ENCODE data around the gene ADTRP. TPM values are rescaled to one million over a fixed set of nuclear protein-coding genes. Genes with fewer than 3 reads are reported as not detected.

Gene ADTRP
- total RNA-seq, 1 experiment from 2014 or later = 0.74 TPM

- no peak for DNase-seq (ENCODE audit: low spot score)
Measured at GRCh38 chr6:11756292-11756691, 22.3 kb downstream of the ADTRP start.

DNA sequence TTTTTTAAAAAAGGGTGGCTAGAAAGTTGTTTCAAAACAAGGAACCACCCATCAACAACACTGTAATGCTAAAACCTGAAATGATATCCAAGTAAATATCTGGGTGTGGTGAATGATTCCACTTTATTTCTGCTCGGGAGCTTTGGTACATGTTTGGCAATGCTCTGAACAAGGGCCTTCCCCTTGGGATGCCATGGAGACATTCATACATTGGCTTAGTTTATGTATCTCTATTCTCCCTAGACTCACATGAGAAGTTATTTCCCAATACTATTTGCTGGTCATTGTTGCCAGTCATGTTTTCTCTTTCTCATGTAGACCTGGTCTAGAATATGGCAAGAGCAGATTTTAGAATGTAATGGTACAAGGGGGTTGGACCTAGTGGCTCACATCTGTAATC lies 22.9 kb downstream of the ADTRP start:
- DNase-seq (ENCODE audit: low spot score) = no peak

- no peak for DNase-seq (ENCODE audit: low spot score)
Measured at GRCh38 chr6:11754625-11755271, 23.9 kb downstream of the ADTRP start.

DNA sequence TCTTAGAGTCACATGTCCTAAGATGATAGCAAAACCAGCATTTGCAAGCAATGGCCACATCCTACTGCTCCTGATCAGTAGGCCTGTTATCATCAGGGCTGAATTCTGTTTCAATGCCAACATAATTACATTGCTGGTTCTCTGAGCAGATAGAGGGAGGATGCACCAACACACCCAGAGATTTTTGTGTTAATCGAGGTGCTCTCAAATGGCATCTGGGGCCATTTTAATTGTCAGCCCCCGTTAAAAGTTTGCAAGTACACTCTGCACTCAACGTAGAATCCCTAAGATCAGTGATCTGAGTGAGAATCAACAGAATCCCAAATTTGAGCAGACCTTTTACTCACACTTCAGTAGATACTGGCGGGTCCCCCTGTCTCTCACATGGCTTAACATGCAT lies 24.8 kb downstream of the ADTRP start:
- DNase-seq (ENCODE audit: low spot score) = no peak

DNA sequence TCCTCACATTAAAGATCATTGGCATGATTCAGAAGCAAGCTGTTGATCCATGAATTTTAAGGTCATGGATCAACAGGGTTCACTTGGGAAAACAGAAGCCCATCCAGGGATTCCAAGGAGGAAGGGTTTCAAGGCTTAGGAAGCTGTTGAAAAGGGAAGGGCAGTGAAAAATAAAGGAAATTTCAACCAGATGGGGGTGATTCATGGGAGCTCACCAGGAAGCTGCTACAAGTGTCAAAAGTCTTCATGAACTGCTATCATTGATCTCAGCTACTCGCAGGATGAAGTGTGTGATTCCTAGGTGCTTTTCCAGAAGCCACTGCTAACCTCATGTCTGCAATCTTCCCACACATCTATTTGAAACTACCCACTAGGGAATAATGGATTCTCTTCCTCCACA lies 26.2 kb downstream of the ADTRP start:
- no peak for DNase-seq (ENCODE audit: low spot score)

GRCh38 chr6:11750682-11751081 lies 27.9 kb downstream of the ADTRP start:
- no peak for DNase-seq (ENCODE audit: low spot score)

DNA sequence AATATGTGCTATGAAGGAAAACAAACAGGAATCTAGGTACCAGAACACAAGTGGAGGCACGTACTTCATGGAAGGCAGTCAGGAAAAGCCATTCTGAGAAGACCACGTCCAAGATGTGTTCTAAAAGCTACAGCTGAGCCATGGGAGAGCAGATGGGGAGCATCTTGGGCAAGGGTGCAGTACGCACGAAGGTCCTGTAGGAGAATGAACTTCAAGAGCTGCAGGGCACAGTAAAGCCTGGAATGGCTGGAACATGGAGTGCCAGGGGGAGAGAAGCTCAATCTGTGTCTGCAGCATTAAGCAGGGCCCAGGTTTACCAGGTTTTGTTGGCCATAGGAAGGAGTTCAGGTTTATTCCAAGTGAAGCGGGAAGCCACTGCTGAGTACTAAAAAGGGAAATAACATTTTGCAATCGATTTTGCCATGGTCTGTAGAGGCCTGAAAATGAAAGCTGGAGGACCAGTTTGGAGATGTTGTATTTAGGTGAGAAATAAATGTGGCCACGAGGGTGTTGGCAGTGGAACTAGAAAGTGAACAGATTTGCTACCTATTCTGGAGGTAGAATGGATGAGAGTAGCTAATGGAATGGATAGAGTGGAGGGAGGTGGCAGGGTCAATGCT lies 29.9 kb downstream of the ADTRP start:
- DNase-seq (ENCODE audit: low spot score) = no peak

- no peak for DNase-seq (ENCODE audit: low spot score)
Measured at GRCh38 chr6:11747021-11747420, 31.6 kb downstream of the ADTRP start.

DNA sequence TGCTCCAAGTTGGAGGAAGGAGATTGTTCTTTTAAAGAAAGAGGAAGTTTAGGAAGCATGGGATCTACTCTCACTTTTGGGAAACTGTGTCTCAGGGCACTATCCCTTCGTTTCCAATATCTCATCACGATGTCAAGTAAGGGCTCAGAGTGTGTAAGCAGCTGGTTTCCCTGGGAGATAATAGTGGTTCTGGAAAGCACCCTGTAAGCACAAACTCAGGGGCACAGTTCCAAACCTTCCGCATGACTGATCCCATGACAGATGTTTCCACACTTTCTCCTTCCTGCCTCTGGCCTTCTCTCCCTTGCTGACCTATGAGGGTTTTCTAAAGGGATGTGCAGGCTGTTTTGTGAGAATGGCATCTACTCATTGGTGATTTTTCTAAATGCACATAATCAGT lies 33.9 kb downstream of the ADTRP start:
- DNase-seq (ENCODE audit: low spot score) = no peak

DNA sequence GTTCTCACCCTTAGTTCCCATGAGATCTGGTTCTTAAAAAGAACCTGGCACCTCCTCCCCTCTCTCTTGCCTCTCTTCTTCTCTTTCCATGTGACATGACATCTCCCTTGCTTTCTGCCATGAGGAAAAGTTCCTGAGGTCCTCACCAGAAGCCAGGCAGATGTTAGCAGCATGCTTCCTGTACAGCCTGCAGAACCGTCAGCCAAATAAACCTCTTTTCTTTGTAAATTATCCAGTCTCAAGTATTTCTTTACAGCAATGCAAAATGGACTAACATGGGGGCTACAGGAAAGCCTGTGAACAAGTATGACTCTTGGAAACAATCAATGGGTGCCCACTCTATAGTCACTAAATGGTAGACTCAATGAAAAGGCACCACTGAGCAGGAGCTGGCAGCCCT lies 34.5 kb downstream of the ADTRP start:
- no peak for DNase-seq (ENCODE audit: low spot score)

GRCh38 chr6:11740875-11741274 lies 37.7 kb downstream of the ADTRP start:
- DNase-seq (ENCODE audit: low spot score) = no peak

DNA sequence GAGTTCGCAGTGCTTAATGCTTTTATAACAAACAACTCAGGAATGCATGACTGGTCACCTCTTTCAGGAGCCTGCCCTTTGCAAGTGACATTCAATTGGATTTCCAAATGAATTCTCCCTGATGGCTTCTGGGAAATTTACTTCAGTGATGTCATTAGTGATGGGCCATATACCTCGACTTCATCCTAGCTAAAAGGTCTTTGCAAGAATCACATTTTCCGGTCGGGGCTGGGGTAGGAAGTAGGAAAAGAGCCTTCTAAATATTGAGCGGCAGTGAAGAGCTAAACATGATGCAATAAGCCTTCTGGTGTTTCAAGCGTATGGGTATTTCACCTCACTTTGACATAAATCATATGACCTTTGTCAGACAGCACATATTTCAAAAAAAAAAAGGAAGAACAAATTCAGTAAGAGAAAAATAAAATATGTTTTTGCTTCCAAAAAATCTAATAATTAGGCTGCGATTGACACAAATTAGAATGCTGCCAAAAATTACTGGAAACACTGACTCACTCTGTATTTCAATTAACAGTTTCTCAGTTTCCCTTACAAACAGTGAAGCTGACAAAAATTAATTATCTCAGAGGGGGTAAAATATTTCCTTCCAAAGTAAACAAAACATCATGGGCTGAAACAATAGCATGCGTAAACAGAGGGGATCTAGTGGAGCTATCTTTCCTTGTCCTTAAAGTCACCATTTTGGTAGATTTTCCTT lies 39.8 kb downstream of the ADTRP start:
- no peak for DNase-seq (ENCODE audit: low spot score)

DNA sequence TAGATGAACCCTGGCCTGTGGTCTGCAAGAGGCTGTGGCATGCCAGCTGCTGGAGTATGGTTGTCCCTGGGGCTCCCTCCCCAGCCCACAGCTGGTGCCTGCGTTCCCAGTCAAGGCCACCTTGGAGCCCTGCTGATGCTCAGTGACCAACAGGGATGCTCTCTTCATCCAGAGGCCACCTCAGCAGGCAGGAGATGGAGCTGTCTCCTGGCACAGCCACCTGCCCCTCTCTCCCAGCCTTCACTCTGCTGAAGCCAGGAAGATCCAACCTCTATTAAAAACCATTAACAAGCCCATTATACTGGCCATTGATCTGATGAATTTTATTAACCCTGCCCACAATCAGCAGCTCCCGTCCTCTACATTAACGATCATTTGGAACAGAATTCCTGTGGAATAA lies 40.4 kb downstream of the ADTRP start:
- DNase-seq (ENCODE audit: low spot score) = no peak

DNA sequence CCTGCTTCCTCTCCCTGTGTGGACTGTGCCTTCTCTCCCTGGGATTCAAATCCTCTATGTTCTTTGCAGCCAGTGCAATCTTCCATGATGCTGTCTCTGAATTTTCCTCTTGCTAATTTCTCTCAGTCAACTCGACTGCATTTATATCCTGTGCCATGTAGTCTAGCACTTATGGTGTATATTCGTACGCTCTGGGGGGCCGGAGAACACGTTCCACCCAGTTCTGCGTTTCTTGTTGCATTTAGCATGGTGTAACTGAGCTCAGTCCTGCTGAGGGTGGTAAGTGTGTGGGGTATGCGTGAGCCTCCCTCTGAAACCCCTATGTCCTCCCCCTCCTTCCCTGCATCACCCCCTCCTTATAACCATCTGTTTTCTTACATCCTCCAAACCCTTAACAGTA lies 42.0 kb downstream of the ADTRP start:
- DNase-seq (ENCODE audit: low spot score) = no peak

DNA sequence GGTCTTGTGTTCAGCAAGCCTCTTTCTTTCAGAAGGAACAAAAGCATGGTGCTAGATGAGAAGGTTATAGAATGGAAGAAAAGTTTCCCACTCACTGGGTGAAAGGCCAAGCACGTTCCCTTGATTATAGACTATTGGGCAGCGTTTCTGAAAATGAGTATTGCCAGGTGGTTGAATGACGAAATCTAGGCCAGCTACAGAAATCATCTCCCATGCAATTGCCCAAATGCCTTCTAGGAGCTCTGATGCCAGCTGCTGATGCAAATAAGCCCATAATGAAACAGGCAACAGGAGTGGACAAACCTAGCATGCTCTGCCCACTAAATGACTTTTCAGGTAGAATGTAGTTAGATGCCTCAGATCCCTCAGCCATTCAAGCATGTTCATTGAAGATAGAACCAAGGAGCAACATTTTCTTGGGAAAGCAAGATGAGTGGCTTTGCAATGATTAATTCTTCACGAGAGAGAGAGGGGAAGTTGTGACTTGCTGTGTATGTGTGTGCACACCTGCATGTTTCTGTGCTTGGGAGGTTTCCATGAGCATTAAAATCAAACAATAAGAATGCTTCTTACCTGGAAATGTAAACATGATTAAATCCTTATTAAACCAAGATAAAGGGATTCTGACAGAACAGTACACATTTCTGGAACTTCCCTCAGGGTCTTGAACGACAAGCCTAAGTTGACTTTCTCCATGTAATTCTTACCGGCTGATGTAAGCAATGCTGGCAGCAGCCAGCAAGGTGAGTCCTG lies 43.6 kb downstream of the ADTRP start:
- no peak for DNase-seq (ENCODE audit: low spot score)

- peak; percentile 13 for DNase-seq (ENCODE audit: low spot score)
Measured at GRCh38 chr6:11732036-11732631, 46.5 kb downstream of the ADTRP start.

GRCh38 chr6:11731423-11731822 lies 47.2 kb downstream of the ADTRP start:
- DNase-seq (ENCODE audit: low spot score) = no peak

DNA sequence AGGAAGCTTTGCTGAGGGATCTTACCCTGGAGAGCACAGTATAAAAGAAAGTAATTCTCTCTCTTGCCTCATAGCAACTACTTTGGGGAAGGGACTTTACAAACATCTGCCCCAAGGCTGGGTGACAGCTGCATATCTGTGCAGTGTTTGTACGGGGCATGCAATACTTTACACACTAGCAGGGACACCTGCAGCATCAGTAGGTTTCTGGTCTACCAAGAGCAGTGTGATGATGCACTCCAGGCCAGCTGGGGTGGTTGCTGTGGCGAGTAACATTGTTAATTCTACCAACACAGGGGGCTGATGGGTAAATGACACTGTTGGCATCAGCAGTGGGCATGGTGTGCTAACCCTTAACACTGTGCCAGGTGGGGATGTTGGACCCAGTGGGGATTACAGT lies 48.0 kb downstream of the ADTRP start:
- no peak for DNase-seq (ENCODE audit: low spot score)

- DNase-seq (ENCODE audit: low spot score) = no peak
Measured at GRCh38 chr6:11729076-11729475, 49.5 kb downstream of the ADTRP start.

GRCh38 chr6:11727998-11728961 lies 50.3 kb downstream of the ADTRP start:
- DNase-seq (ENCODE audit: low spot score) = no peak

Measured in H4 (cell line).